ENCODE data around the gene RPL38. TPM values are rescaled to one million over a fixed set of nuclear protein-coding genes. Genes with fewer than 3 reads are reported as not detected.
A peak's percentile ranks its signal among the peaks of the same experiment; 100 is the strongest.

RPL38 gene
- total and polyA plus RNA-seq, 8 donors = 395 to 1,054 (median 577) TPM

- 39 to 43% methylated on average over 2 of the region's 2 CpGs for WGBS, 2 donors
- intact Hi-C loops (cut with DNase I) = no loop called here
- FAIRE-seq (no peak), ATAC-seq (peak; percentile 54 to 84 (median 79)), DNase-seq (no peak)
- no peak for TF ChIP-seq CTCF (IDR thresholded peaks at IDR 0.05)
- Histone ChIP-seq H3K4me1 (no peaks in the 10 kb centered on the region), H3K27me3 (no peaks in the 10 kb centered on the region), H3K9me3 (no peaks in the 10 kb centered on the region), H3K27ac (no peak overlapping the region), H3K4me3 (no peak overlapping the region), H3K36me3 (no peaks in the 10 kb centered on the region)
These were observed 13.3 kb upstream of the RPL38 start for GRCh38 chr17:74190154-74190553.

- 36 to 44% methylated on average over 6 of the region's 6 CpGs for WGBS, 2 donors
- Histone ChIP-seq H3K4me1 (no peaks in the 10 kb centered on the region), H3K27ac (no peak overlapping the region), H3K4me3 (no peak overlapping the region), H3K36me3 (no peaks in the 10 kb centered on the region), H3K27me3 (no peaks in the 10 kb centered on the region), H3K9me3 (no peaks in the 10 kb centered on the region)
- no peak for TF ChIP-seq CTCF (IDR thresholded peaks at IDR 0.05)
- intact Hi-C loops (cut with DNase I) = no loop called here
- DNase-seq (peak in 1 of 6 donors; percentile 49), ATAC-seq (peak in 1 of 4 donors; percentile 46), FAIRE-seq (no peak)
These were observed 12.6 kb upstream of the RPL38 start for GRCh38 chr17:74190807-74191406.

- peak; percentile 65 to 79 (median 76) for ATAC-seq
- FAIRE-seq = no peak
- DNase-seq = peak in 3 of 6 donors; percentile 48 to 55 (median 50)
- 40 to 53% methylated on average over 12 of the region's 12 CpGs for WGBS, 2 donors
- intact Hi-C loops (cut with DNase I) = no loop called here
- Histone ChIP-seq H3K4me3 (no peak overlapping the region), H3K27me3 (no peaks in the 10 kb centered on the region), H3K27ac (no peak overlapping the region), H3K9me3 (no peaks in the 10 kb centered on the region), H3K36me3 (no peaks in the 10 kb centered on the region), H3K4me1 (no peaks in the 10 kb centered on the region)
- no peak for TF ChIP-seq CTCF (IDR thresholded peaks at IDR 0.05)
These were observed 10.3 kb upstream of the RPL38 start for GRCh38 chr17:74192950-74193781.

- intact Hi-C loops (cut with DNase I) = no loop called here
- FAIRE-seq (no peak), ATAC-seq (no peak)
These were observed 8.8 kb upstream of the RPL38 start for GRCh38 chr17:74194682-74195081.

More at GRCh38 chr17:74194682-74195081, 8.8 kb upstream of the RPL38 start:
- WGBS, 2 donors = 52 to 64% methylated on average over 9 of the region's 9 CpGs
- H3K4me3 ChIP-seq = no peak overlapping the region
- no peaks in the 10 kb centered on the region for H3K27me3 ChIP-seq
- TF ChIP-seq CTCF (IDR thresholded peaks at IDR 0.05) = no peak
- no peak overlapping the region for H3K27ac ChIP-seq
- H3K9me3 ChIP-seq = no peaks in the 10 kb centered on the region
- no peaks in the 10 kb centered on the region for H3K4me1 ChIP-seq
- no peaks in the 10 kb centered on the region for H3K36me3 ChIP-seq
- DNase-seq = no peak

Data from pancreas (tissue), 10 donors.